NCI-H69 (cell line): ENCODE data around the gene SMIM12.

Experiments used
- DNase-seq: peaks from one replicate; lab custom pipeline; 2025; lab: John Stamatoyannopoulos, UW

SMIM12 gene

GRCh38 chr1:34872133-34872503 lies 12.6 kb upstream of the SMIM12 start:
- no peak for DNase-seq

DNA sequence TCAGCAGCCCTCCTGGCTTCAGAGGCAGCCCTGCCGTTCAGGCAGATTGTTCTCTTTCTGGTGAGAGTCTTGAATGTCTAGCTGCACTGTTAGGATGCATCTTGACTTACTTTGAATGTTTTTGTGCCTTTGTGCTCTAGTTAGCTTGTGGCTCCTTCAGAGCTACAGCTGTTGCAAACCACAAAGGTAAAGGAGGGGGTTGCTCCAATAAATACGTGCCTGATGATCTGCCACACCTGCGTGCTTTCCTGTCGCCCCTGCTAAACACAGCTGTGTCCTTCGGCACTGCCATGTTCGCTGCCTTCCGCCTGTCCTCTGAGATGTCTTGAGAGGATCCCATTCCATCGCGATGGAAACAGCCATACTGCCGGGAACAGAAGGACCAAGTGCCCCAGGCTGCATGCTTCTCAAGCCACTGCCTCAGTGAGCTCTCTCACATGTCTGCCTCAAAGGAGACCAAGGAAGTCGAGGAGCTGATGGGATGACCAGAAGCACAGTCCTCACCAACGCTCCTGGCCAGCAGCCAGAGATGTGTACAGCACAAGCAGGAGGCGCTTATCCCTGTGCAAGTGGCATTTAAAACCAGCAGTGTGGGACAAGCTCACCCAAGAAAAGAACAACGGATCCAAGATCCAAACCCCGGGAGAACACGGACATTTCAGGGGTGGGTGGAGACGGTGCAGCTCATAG lies 12.0 kb upstream of the SMIM12 start:
- DNase-seq = no peak

GRCh38 chr1:34870395-34870794 lies 10.8 kb upstream of the SMIM12 start:
- DNase-seq = no peak

- no peak for DNase-seq
Measured at GRCh38 chr1:34869760-34870159, 10.2 kb upstream of the SMIM12 start.

DNA sequence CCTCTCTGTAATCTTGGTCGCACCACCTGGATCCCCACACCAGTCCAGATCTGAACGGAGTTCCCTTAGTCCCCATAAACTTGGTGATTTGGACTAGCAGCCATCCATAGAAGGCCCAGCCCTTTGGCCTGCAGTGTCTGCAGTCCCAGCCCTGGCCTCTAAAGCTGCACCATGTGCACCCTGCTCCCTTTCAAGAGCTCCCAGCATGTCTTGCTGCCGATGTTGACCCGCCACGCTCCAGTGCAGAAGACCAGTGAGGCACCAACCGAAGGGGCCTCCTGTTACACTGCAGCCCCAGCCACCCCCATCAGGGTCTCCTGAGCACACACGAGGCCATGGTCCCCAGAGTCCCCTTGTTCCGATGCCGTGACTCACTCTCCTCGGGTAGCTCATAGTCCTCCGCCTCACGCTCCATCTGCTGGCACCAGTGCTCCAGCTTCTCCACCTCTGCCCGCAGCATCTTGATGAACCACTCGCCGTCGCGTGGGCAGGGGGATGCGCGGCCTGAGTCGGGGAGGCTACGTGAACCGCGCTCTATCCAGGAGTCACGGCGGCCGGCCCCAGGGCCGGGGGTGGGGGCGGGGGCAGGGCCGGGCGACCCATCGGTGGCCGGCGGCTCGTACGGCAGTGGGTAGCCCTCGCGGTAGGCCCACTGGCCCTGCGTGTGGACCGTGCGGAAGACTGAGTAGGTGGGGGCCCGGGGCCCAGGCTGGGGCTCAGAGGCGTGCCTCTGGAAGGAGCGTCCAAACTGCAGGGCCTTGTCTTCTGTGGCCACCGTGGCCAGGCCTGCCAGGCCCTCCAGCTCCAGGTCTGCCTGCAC lies 8.9 kb upstream of the SMIM12 start:
- DNase-seq = no peak

DNA sequence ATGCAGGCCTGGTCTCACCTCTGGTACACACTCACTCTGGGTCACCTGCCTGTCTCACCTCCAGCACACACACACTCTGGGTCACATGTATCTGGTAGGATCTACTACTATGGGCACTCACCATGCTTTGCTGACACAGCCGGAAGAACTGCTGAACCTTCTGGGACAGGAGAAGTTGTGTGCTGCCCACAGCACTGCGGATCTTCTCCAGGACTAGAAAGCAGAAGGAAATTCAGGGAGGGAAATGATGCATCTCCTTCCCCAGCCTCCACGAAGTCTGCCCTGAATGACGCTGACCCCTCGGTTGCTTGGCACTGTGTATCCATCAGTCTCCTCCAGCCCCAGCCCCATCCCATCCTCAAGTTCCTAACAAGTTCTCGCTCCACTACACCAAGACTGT lies 7.9 kb upstream of the SMIM12 start:
- no peak for DNase-seq

DNA sequence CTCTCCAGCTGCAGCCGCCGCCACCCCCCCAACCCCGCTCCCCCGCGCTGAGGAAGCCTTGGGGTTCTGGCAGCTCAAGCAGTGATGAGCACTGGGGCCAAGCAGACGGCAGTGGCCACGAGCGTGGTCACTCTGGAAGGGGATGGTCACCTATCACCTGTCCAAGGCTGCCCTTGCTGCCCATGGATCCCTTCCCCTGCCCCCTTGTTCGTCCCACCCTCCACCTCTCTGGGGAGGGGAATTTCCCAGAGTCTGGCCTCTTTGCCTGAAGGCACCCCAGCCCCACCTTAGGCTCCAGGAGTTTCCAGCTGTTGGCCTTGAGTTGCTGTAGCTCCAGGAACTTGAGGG lies 7.2 kb upstream of the SMIM12 start:
- DNase-seq = no peak

- peak; percentile 18 for DNase-seq
Measured at GRCh38 chr1:34865981-34866761, 6.6 kb upstream of the SMIM12 start.

GRCh38 chr1:34865573-34865972 lies 6.0 kb upstream of the SMIM12 start:
- DNase-seq = no peak

DNA sequence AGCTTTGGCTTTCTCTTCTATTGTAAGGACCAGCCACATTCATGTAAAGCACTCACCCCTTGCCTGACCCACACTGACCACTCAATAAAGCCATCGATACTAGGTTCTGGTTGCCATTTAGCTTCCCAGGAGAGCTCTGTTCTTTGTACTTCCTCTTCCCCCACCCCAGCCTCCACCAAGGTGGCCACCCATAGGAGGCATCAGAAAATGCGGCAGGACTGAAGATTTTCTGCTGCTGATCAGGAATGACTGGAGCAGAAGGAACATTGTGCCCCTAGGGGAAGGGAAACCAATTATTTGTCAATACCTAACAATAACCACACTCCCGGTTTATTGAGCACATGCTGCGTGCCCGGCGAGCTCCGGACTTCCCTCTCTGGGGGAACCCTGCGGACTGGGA lies 5.2 kb upstream of the SMIM12 start:
- no peak for DNase-seq

DNA sequence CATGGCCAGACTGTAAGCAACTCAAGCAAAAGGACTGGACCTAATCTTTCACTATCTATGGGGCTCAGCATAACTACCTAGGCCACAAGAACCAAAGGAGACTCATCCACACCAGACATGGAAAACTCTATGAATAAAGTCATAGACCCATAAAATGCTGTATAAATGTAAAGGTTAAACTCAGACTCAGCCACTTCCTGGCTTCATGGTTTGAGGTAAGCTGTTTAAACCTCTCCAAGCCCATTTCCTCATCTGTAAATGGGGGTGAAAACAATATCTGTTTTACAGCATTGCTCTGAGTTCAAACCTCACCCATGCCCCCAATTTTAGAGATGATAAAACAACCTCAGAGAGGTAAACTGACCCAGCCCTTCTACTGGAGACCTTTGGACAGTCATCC lies 4.0 kb upstream of the SMIM12 start:
- no peak for DNase-seq

GRCh38 chr1:34858901-34859445 lies 576 bp downstream of the SMIM12 start:
- DNase-seq = peak; percentile 26

GRCh38 chr1:34856697-34857096 lies 2.9 kb downstream of the SMIM12 start:
- no peak for DNase-seq

- DNase-seq = peak; percentile 88
Measured at GRCh38 chr1:34852677-34853217, 6.8 kb downstream of the SMIM12 start.

- peak; percentile 78 for DNase-seq
Measured at GRCh38 chr1:34851431-34852105, 8.0 kb downstream of the SMIM12 start.

DNA sequence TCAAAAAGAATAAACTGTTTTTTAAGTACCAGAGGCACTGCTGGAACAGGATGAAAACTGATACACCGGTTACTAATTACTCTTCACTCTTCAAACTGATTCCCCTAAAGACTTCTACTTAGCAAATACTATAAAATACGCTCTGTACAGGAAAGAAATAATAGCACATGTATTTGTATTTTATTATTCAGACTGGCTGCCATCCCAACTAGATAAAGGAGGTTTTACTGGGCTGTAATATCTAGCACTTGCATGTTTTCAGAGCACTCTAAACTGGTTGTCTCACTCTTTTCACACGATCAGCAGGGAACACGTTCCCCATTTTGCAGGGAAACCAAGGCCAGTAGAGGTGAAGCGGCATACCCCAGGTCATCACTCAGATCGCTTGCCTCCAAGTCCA lies 9.2 kb downstream of the SMIM12 start:
- peak; percentile 7 for DNase-seq

DNA sequence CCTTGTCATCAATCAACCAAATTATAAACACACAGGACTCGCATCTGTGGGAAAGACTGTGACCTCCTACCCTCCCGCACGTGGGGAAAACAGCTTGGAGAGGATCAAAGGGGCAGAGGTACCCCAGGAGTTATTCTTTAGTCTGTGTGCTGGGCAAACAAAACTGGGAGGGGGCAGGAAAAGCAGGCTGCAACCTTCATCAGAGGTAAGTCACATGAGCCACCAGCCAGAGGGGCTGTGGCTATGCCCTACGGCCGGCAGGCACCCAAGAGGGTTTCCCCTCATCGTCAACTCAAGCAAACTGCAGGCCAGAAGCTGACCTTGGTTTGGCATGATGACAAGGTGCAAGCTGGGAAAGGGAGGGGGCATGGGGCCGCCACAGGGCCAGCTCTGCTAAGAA lies 12.5 kb downstream of the SMIM12 start:
- DNase-seq = peak; percentile 95

DNA sequence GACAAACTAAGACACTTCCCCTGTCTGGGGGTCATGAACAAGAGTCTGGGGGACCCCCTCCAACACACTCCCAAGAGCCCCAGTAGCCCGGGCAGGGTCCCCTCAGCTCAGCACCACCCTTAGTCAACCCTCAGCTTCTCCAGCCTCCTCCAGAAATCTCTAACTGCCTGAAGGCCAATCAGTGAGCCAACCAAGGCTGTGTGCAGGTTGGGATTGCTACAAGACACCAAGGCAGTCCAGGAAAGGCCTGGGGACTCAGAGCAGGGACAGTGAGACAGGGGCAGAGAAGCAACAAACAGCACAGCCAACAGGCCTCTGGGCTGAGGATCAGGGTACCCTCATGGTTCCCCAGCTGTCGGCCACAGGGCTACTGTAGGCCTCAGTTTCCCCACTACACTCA lies 13.3 kb downstream of the SMIM12 start:
- DNase-seq = peak; percentile 6

- peak; percentile 15 for DNase-seq
Measured at GRCh38 chr1:34845131-34845901, 14.2 kb downstream of the SMIM12 start.

- DNase-seq = peak; percentile 85
Measured at GRCh38 chr1:34844252-34844634, 15.3 kb downstream of the SMIM12 start.
